Choroid plexus epithelial cell (primary cell): ENCODE data around the gene MC1R.

ENCODE experiments used
- DNase-seq: peaks from one replicate; pipeline ENCODE4 v3.0.0-alpha.2; 2010; ENCODE audit warnings: low read depth
- H3K4me3 ChIP-seq: 2 replicates; pipeline ENCODE4 v1.5.1; 2011; ENCODE audit warnings: low read depth, mild to moderate bottlenecking, control low read depth, low read length, moderate library complexity
- TF ChIP-seq, protein P1 (sequence below): conservative IDR thresholded peaks from 2 replicates; pipeline ENCODE4 v1.5.1; 2011; ENCODE audit warnings: low read depth, mild to moderate bottlenecking, control low read depth, inconsistent platforms, low read length, moderate library complexity

MC1R gene

GRCh38 chr16:89944773-89945172, 26.1 kb downstream of the MC1R start:
- TF ChIP-seq, protein P1, sequence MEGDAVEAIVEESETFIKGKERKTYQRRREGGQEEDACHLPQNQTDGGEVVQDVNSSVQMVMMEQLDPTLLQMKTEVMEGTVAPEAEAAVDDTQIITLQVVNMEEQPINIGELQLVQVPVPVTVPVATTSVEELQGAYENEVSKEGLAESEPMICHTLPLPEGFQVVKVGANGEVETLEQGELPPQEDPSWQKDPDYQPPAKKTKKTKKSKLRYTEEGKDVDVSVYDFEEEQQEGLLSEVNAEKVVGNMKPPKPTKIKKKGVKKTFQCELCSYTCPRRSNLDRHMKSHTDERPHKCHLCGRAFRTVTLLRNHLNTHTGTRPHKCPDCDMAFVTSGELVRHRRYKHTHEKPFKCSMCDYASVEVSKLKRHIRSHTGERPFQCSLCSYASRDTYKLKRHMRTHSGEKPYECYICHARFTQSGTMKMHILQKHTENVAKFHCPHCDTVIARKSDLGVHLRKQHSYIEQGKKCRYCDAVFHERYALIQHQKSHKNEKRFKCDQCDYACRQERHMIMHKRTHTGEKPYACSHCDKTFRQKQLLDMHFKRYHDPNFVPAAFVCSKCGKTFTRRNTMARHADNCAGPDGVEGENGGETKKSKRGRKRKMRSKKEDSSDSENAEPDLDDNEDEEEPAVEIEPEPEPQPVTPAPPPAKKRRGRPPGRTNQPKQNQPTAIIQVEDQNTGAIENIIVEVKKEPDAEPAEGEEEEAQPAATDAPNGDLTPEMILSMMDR = no peak
- no peak for DNase-seq
- no peak overlapping the region for H3K4me3 ChIP-seq

GRCh38 chr16:89945654-89946053, 27.0 kb downstream of the MC1R start:
- DNase-seq = no peak
- TF ChIP-seq, protein P1 = no peak
- H3K4me3 ChIP-seq = no peak overlapping the region

GRCh38 chr16:89946515-89946914, 27.9 kb downstream of the MC1R start:
- DNase-seq = no peak
- TF ChIP-seq, protein P1 = no peak
- H3K4me3 ChIP-seq = no peak overlapping the region

- no peak for DNase-seq
- TF ChIP-seq, protein P1 = no peak
- H3K4me3 ChIP-seq = peak overlapping the region; percentile 69
Measured at GRCh38 chr16:89949121-89949742, 30.6 kb downstream of the MC1R start.

DNA sequence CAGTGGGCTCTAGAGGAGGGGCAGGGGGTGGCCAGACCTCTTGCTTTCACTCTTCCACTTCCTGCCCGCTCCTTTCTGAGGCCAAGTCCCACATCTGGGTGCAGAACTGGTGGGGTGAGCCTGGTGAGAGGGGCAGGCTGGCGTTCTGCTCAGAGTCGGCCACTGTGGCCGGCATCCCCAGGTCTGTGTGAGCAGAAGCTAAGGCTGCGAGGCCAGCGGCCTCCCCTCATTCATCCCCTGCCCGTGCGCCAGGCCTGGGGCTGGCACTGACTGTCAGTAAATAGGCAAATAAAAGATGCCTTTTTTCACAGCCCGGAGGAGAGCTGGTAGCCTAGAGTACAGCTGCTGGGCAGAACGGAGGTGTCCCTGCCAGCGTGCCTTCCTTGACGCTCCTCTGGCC, 31.1 kb downstream of the MC1R start:
- DNase-seq = no peak
- peak overlapping the region; percentile 69 for H3K4me3 ChIP-seq
- TF ChIP-seq, protein P1 = no peak

DNA sequence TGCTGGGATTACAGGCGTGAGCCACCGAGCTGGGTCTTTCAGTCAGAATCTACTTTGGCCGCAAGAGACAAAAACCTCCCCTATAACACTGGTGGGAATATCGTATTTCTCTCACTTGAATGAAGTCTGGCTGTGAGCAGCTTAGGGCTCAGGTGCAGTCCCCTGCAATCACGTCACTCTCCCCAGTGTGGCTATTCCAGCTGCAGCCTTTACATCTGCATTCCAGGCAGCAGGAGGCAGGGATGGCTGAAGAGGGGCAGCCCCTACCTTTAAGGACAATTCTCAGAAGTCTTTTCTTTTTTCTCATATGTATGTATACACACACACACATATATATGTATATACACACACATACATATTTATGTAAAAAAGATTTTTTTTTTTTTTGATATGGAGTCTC, 32.8 kb downstream of the MC1R start:
- no peak for DNase-seq
- TF ChIP-seq, protein P1 = no peak
- H3K4me3 ChIP-seq = no peak overlapping the region

DNA sequence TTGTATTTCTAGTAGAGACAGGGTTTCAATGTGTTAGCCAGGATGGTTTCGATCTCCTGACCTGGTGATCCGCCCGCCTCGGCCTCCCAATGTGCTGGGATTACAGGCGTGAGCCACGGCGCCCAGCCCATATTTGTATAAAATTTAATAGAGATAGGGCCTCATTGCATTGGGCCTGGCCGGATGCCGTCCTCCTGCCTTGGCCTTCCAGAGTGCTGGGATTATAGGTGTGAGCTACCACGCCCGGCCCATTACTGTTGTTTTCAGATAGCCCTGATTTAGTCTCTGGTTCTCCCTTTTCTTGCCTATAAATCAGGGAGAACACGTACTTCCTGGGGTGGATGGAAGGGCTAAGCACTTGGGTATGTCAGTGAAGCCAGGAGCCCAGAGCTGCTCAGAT, 33.4 kb downstream of the MC1R start:
- no peak overlapping the region for H3K4me3 ChIP-seq
- TF ChIP-seq, protein P1 = no peak
- DNase-seq = no peak
